WTC11 (cell line): ENCODE results near the gene FUT6. TPM values are rescaled to one million over a fixed set of nuclear protein-coding genes. Genes with fewer than 3 reads are reported as not detected.

Experiments
- ATAC-seq: fragments of 200-7000 bp; cut with Tn5 transposase; 2 replicates; pipeline ENCODE4 v1.10.0; 2021; ENCODE audit warnings: mild to moderate bottlenecking, moderate library complexity
- CTCF ChIA-PET: fragments of 300-600 bp; sonication (Branson Sonifier 250); formaldehyde crosslinking; loops from one replicate; lab custom pipeline; 2021; ENCODE audit warnings: antibody characterized with exemption; lab: Charles Lee
- POLR2A ChIA-PET: fragments of 350-600 bp; sonication (Branson Sonifier 250); formaldehyde crosslinking; loops from one replicate; lab custom pipeline; 2021; ENCODE audit warnings: antibody characterized with exemption; lab: Charles Lee
- DNase-seq: peaks from one replicate; pipeline ENCODE4 v3.0.0; 2021; ENCODE audit warnings: low spot score
- H3K27ac Mint-ChIP-seq: 2 replicates; pipeline ENCODE4 v1.8.0; 2021; ENCODE audit warnings: mixed read lengths
- H3K27me3 Mint-ChIP-seq: 2 replicates; pipeline ENCODE4 v1.8.0; 2021; ENCODE audit warnings: low read depth, mild to moderate bottlenecking, moderate library complexity, mixed read lengths
- H3K36me3 Mint-ChIP-seq: 2 replicates; pipeline ENCODE4 v1.8.0; 2021; ENCODE audit warnings: mixed read lengths
- H3K4me1 Mint-ChIP-seq: 2 replicates; pipeline ENCODE4 v1.8.0; 2022; ENCODE audit warnings: mixed read lengths
- H3K4me3 Mint-ChIP-seq: 2 replicates; pipeline ENCODE4 v1.8.0; 2021; ENCODE audit warnings: mild to moderate bottlenecking, moderate library complexity, mixed read lengths
- H3K9me3 Mint-ChIP-seq: 2 replicates; pipeline ENCODE4 v1.8.0; 2021; ENCODE audit warnings: mixed read lengths
- CREM ChIP-seq: sonication (generic); formaldehyde crosslinking; IDR thresholded peaks from 2 replicates; pipeline ENCODE4 v1.8.1; 2022; ENCODE audit warnings: mild to moderate bottlenecking, missing genetic modification reagents, moderate library complexity
- FOXK1 ChIP-seq: sonication (generic); formaldehyde crosslinking; IDR thresholded peaks from 2 replicates; pipeline ENCODE4 v1.8.0; 2022; ENCODE audit warnings: mild to moderate bottlenecking, moderate library complexity, missing genetic modification reagents
- IRF2 ChIP-seq: sonication (generic); formaldehyde crosslinking; IDR thresholded peaks from 2 replicates; pipeline ENCODE4 v1.8.0; 2022; ENCODE audit warnings: low read depth, missing genetic modification reagents, borderline replicate concordance
- NFATC4 ChIP-seq: fragments of 250-450 bp; sonication (Bioruptor Pico); IDR thresholded peaks from 2 replicates; pipeline ENCODE4 v1.9.0; 2021; ENCODE audit warnings: mild to moderate bottlenecking
- OVOL2 ChIP-seq: fragments of 250-450 bp; sonication (Bioruptor Pico); IDR thresholded peaks from 2 replicates; pipeline ENCODE4 v1.9.0; 2021; ENCODE audit warnings: mild to moderate bottlenecking, borderline replicate concordance
- SOX15 ChIP-seq: fragments of 250-450 bp; sonication (Bioruptor Pico); IDR thresholded peaks from 2 replicates; pipeline ENCODE4 v1.9.0; 2021; ENCODE audit warnings: mild to moderate bottlenecking
- ZNF317 ChIP-seq: sonication (generic); formaldehyde crosslinking; IDR thresholded peaks from 2 replicates; pipeline ENCODE4 v1.8.1; 2023; ENCODE audit warnings: low read depth, mild to moderate bottlenecking, moderate library complexity, missing genetic modification reagents, borderline replicate concordance
- ZNF396 ChIP-seq: fragments of 250-450 bp; sonication (Bioruptor Pico); IDR thresholded peaks from 2 replicates; pipeline ENCODE4 v1.8.0; 2021; ENCODE audit warnings: mild to moderate bottlenecking, moderate library complexity, borderline replicate concordance
- ZNF423 ChIP-seq: fragments of 250-450 bp; sonication (Bioruptor Pico); IDR thresholded peaks from 2 replicates; pipeline ENCODE4 v2.1.2; 2022; ENCODE audit warnings: mild to moderate bottlenecking, moderate library complexity
- ZNF671 ChIP-seq: fragments of 250-450 bp; sonication (Bioruptor Pico); IDR thresholded peaks from 2 replicates; pipeline ENCODE4 v1.8.0; 2021; ENCODE audit warnings: mild to moderate bottlenecking
- total RNA-seq: library from RNA; stranded (reverse); gene quantifications from 3 replicates; pipeline ENCODE4 v1.2.3, GENCODE V29; 2021
- TF ChIP-seq, protein P1 (sequence below): sonication (generic); formaldehyde crosslinking; IDR thresholded peaks from 2 replicates; pipeline ENCODE4 v1.8.0; 2023; ENCODE audit warnings: mild to moderate bottlenecking, missing genetic modification reagents
- TF ChIP-seq, protein P2 (sequence below): sonication (generic); formaldehyde crosslinking; IDR thresholded peaks from 2 replicates; pipeline ENCODE4 v1.8.1; 2022; ENCODE audit warnings: missing genetic modification reagents, borderline replicate concordance
- TF ChIP-seq, protein P3 (sequence below): sonication (generic); formaldehyde crosslinking; IDR thresholded peaks from 2 replicates; pipeline ENCODE4 v1.8.0; 2023; ENCODE audit warnings: missing genetic modification reagents, mild to moderate bottlenecking, borderline replicate concordance
- TF ChIP-seq, protein P4 (sequence below): fragments of 250-450 bp; sonication (Bioruptor Pico); IDR thresholded peaks from 2 replicates; pipeline ENCODE4 v1.9.0; 2021; ENCODE audit warnings: mild to moderate bottlenecking
- TF ChIP-seq, protein P5 (sequence below): sonication (generic); formaldehyde crosslinking; conservative IDR thresholded peaks from 2 replicates; pipeline ENCODE4 v1.8.1; 2022; ENCODE audit warnings: mild to moderate bottlenecking, missing genetic modification reagents
- TF ChIP-seq, protein P6 (sequence below): sonication (generic); formaldehyde crosslinking; IDR thresholded peaks from 2 replicates; pipeline ENCODE4 v1.8.1; 2023; ENCODE audit warnings: mild to moderate bottlenecking, missing genetic modification reagents, borderline replicate concordance

Gene FUT6
- total RNA-seq, 1 experiment from 2014 or later: not detected

DNA sequence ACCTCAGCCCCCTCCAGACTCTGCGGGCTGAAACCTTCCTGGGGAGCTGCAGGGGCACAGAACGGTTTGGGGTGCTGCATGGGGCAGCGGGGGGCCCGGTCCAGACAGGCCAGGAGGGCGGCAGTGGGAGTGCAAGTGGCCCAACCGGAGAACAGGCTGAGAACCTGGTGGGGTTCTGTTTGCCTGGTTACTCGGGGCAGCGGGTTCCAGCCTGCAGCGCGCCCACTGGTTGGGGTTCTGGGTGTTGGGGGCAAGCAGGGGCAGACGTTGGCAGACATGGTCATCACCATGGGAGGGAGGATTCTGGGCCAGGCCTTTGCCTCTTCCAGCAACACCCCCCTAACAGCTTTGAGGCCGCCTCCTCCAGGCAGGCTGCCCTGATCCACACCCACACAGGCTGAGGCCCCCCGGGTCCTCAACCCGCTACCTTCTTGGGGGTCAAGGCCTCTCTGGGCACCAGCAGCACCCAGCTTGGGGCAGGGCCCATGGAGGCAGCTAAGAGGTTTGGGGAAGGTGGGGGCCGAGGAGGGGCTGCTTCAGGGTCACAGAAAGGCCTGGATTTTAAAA lies 54.8 kb downstream of the FUT6 start, which contains the start of gene PRR22 (continued):
- TF ChIP-seq OVOL2 (CRISPR knock-in tag) (no peak), ZNF671 (no peak)
- TF ChIP-seq, all 79 proteins: peak for 0

DNA sequence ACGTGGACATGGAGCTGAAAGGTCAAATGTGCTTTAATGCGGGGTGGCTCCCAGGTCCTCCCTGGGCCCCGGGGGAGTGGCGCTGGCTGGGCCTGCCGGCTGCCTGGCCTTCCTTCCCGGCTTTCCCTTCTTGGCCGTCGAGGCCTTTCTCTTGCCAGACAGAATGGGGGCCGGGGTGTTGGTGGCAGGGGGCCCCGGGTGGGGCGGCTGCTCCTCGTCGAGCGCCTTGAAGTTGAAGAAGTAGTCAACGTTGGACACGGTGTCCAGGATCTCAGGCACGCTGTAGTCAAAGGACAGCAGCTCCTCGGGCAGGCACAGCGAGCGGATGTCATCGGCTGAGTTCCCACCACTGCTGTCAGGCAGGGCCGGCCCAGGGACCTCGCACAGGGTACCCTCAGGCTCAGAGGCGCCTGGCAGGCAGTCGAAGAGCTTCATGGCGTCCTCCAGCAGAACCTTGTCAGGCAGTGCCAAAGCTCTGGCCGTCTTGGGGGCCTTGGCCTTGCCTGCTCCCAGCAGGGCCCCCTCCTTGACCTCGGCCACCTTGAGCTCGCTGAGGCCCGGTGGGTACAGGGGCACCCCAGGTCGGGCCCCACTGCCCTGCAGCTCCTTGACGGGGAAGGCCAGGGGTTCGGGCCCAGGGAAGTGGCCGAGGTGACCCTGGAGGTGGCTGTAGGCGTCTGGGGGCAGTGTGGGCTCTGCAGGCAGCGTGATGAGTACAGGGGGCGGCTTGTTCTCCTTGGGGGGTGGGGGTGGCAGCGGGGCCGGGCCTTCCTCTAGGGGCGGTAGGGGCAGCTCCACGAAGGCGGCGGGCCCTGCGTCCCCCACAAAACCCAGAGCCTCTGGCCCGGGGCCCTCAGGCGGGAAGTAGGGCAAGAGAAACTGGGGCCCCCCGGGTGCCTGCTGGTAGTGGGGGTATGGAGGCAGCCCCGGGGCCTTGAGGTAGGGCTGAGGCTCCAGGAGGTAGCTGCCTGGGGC lies 56.3 kb downstream of the FUT6 start:
- H3K27me3 Mint-ChIP-seq: no peaks in the 10 kb centered on the region
- ATAC-seq (no peak), DNase-seq (no peak)
- POLR2A ChIA-PET: interaction anchor here (1.3 kb wide), 1 partner anchor 25 kb away, joined by 3 read pairs; no protein-coding TSS in a partner anchor
- no peaks in the 10 kb centered on the region for H3K9me3 Mint-ChIP-seq
- H3K4me3 Mint-ChIP-seq: no peak overlapping the region
- TF ChIP-seq FOXK1 (CRISPR knock-in tag) (no peak), SOX15 (CRISPR knock-in tag) (no peak), ZNF423 (CRISPR knock-in tag) (no peak), CREM (CRISPR knock-in tag) (no peak), ZNF317 (no peak)
- TF ChIP-seq, protein P1, sequence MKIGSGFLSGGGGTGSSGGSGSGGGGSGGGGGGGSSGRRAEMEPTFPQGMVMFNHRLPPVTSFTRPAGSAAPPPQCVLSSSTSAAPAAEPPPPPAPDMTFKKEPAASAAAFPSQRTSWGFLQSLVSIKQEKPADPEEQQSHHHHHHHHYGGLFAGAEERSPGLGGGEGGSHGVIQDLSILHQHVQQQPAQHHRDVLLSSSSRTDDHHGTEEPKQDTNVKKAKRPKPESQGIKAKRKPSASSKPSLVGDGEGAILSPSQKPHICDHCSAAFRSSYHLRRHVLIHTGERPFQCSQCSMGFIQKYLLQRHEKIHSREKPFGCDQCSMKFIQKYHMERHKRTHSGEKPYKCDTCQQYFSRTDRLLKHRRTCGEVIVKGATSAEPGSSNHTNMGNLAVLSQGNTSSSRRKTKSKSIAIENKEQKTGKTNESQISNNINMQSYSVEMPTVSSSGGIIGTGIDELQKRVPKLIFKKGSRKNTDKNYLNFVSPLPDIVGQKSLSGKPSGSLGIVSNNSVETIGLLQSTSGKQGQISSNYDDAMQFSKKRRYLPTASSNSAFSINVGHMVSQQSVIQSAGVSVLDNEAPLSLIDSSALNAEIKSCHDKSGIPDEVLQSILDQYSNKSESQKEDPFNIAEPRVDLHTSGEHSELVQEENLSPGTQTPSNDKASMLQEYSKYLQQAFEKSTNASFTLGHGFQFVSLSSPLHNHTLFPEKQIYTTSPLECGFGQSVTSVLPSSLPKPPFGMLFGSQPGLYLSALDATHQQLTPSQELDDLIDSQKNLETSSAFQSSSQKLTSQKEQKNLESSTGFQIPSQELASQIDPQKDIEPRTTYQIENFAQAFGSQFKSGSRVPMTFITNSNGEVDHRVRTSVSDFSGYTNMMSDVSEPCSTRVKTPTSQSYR (CRISPR knock-in tag): no peak
- TF ChIP-seq, protein P2, sequence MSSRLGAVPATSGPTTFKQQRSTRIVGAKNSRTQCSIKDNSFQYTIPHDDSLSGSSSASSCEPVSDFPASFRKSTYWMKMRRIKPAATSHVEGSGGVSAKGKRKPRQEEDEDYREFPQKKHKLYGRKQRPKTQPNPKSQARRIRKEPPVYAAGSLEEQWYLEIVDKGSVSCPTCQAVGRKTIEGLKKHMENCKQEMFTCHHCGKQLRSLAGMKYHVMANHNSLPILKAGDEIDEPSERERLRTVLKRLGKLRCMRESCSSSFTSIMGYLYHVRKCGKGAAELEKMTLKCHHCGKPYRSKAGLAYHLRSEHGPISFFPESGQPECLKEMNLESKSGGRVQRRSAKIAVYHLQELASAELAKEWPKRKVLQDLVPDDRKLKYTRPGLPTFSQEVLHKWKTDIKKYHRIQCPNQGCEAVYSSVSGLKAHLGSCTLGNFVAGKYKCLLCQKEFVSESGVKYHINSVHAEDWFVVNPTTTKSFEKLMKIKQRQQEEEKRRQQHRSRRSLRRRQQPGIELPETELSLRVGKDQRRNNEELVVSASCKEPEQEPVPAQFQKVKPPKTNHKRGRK (CRISPR knock-in tag): no peak
- H3K36me3 Mint-ChIP-seq: peaks cover 9% of the 10 kb centered on the region
- CTCF ChIA-PET: interaction anchor here (1.1 to 4.5 kb wide), 3 partner anchors 9 to 21 kb away, joined by 5 to 16 read pairs (median 6); no protein-coding TSS in a partner anchor
- no peak overlapping the region for H3K27ac Mint-ChIP-seq
- H3K4me1 Mint-ChIP-seq: no peaks in the 10 kb centered on the region

DNA sequence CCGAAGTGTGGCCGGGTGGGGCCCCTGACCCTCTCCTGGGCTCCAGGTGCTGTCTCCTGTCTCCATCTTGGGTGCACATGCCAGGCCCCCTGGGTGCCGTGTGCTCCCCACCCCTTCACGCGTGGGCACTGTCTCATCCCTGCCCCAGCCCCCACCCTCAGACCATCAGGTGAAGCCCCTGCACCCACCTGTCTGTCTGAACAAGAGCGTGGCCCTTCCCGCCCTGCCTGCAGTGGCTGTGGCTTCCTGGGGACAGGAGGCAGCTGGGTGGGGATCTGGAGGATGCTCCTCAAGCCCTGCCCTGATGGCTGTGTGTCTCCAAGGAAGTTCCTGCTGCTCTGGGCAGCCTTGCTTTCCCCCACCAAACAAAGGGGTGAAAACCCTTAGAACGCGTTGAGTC lies 57.2 kb downstream of the FUT6 start:
- Mint-ChIP-seq H3K4me3 (no peak overlapping the region), H3K9me3 (no peaks in the 10 kb centered on the region), H3K36me3 (peaks cover 8% of the 10 kb centered on the region), H3K27me3 (no peaks in the 10 kb centered on the region), H3K4me1 (no peaks in the 10 kb centered on the region), H3K27ac (no peak overlapping the region)
- no peak for DNase-seq
- no peak for ATAC-seq
- CTCF ChIA-PET: interaction anchor here (4.5 kb wide), 1 partner anchor 22 kb away, joined by 16 read pairs; no protein-coding TSS in a partner anchor
- POLR2A ChIA-PET: interaction anchor here (1.3 kb wide), 1 partner anchor 24 kb away, joined by 3 read pairs; no protein-coding TSS in a partner anchor
- TF ChIP-seq, protein P3, sequence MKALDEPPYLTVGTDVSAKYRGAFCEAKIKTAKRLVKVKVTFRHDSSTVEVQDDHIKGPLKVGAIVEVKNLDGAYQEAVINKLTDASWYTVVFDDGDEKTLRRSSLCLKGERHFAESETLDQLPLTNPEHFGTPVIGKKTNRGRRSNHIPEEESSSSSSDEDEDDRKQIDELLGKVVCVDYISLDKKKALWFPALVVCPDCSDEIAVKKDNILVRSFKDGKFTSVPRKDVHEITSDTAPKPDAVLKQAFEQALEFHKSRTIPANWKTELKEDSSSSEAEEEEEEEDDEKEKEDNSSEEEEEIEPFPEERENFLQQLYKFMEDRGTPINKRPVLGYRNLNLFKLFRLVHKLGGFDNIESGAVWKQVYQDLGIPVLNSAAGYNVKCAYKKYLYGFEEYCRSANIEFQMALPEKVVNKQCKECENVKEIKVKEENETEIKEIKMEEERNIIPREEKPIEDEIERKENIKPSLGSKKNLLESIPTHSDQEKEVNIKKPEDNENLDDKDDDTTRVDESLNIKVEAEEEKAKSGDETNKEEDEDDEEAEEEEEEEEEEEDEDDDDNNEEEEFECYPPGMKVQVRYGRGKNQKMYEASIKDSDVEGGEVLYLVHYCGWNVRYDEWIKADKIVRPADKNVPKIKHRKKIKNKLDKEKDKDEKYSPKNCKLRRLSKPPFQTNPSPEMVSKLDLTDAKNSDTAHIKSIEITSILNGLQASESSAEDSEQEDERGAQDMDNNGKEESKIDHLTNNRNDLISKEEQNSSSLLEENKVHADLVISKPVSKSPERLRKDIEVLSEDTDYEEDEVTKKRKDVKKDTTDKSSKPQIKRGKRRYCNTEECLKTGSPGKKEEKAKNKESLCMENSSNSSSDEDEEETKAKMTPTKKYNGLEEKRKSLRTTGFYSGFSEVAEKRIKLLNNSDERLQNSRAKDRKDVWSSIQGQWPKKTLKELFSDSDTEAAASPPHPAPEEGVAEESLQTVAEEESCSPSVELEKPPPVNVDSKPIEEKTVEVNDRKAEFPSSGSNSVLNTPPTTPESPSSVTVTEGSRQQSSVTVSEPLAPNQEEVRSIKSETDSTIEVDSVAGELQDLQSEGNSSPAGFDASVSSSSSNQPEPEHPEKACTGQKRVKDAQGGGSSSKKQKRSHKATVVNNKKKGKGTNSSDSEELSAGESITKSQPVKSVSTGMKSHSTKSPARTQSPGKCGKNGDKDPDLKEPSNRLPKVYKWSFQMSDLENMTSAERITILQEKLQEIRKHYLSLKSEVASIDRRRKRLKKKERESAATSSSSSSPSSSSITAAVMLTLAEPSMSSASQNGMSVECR: no peak
- TF ChIP-seq, protein P4, sequence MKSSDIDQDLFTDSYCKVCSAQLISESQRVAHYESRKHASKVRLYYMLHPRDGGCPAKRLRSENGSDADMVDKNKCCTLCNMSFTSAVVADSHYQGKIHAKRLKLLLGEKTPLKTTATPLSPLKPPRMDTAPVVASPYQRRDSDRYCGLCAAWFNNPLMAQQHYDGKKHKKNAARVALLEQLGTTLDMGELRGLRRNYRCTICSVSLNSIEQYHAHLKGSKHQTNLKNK (CRISPR knock-in tag): no peak
- TF ChIP-seq IRF2 (CRISPR knock-in tag) (no peak), ZNF396 (no peak), NFATC4 (no peak)
- TF ChIP-seq, protein P5, sequence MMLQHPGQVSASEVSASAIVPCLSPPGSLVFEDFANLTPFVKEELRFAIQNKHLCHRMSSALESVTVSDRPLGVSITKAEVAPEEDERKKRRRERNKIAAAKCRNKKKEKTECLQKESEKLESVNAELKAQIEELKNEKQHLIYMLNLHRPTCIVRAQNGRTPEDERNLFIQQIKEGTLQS (CRISPR knock-in tag): no peak
- TF ChIP-seq, protein P6, sequence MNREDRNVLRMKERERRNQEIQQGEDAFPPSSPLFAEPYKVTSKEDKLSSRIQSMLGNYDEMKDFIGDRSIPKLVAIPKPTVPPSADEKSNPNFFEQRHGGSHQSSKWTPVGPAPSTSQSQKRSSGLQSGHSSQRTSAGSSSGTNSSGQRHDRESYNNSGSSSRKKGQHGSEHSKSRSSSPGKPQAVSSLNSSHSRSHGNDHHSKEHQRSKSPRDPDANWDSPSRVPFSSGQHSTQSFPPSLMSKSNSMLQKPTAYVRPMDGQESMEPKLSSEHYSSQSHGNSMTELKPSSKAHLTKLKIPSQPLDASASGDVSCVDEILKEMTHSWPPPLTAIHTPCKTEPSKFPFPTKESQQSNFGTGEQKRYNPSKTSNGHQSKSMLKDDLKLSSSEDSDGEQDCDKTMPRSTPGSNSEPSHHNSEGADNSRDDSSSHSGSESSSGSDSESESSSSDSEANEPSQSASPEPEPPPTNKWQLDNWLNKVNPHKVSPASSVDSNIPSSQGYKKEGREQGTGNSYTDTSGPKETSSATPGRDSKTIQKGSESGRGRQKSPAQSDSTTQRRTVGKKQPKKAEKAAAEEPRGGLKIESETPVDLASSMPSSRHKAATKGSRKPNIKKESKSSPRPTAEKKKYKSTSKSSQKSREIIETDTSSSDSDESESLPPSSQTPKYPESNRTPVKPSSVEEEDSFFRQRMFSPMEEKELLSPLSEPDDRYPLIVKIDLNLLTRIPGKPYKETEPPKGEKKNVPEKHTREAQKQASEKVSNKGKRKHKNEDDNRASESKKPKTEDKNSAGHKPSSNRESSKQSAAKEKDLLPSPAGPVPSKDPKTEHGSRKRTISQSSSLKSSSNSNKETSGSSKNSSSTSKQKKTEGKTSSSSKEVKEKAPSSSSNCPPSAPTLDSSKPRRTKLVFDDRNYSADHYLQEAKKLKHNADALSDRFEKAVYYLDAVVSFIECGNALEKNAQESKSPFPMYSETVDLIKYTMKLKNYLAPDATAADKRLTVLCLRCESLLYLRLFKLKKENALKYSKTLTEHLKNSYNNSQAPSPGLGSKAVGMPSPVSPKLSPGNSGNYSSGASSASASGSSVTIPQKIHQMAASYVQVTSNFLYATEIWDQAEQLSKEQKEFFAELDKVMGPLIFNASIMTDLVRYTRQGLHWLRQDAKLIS (CRISPR knock-in tag): no peak
